HL-60 (cell line): Measurements from ENCODE around the gene NDUFAF2.

Source experiments
- GABPA ChIP-seq: IDR thresholded peaks from 2 replicates; pipeline ENCODE4 v1.6.1; 2012; ENCODE audit warnings: low read depth
- POLR2AphosphoS5 ChIP-seq: IDR thresholded peaks from 2 replicates; pipeline ENCODE4 v1.6.1; 2012; ENCODE audit warnings: low read depth
- SPI1 ChIP-seq: IDR thresholded peaks from 2 replicates; pipeline ENCODE4 v1.6.1; 2012; ENCODE audit warnings: low read depth, mild to moderate bottlenecking, borderline replicate concordance
- TF ChIP-seq, protein P1 (sequence below): IDR thresholded peaks from one replicate; pipeline ENCODE4 v1.5.1; 2011; ENCODE audit warnings: low read length, control low read depth, inconsistent platforms; ENCODE audit not compliant: insufficient read depth

DNA sequence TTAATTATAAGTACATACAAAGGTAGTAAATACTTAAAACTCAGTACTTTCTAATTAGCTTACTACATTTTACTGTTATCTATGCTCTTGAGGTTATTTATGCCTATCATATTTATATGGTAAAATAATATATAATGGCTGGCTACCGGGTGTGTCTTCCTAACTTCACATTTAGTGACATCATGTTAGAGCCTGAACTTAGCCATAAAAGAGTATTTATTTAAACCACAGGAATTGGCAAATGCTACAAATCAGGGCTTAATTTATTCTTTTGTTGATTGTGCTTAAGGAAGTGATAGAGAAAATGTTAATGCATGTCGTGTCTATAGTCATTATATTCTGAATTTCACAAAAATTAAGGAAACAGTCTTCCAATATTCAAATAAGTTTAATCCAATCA, 73.1 kb downstream of the NDUFAF2 start:
- no peak for TF ChIP-seq POLR2AphosphoS5
- TF ChIP-seq, protein P1, sequence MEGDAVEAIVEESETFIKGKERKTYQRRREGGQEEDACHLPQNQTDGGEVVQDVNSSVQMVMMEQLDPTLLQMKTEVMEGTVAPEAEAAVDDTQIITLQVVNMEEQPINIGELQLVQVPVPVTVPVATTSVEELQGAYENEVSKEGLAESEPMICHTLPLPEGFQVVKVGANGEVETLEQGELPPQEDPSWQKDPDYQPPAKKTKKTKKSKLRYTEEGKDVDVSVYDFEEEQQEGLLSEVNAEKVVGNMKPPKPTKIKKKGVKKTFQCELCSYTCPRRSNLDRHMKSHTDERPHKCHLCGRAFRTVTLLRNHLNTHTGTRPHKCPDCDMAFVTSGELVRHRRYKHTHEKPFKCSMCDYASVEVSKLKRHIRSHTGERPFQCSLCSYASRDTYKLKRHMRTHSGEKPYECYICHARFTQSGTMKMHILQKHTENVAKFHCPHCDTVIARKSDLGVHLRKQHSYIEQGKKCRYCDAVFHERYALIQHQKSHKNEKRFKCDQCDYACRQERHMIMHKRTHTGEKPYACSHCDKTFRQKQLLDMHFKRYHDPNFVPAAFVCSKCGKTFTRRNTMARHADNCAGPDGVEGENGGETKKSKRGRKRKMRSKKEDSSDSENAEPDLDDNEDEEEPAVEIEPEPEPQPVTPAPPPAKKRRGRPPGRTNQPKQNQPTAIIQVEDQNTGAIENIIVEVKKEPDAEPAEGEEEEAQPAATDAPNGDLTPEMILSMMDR: no peak
- no peak for TF ChIP-seq GABPA
- no peak for TF ChIP-seq SPI1
